H1 (cell line): Measurements from ENCODE around the gene PHACTR1. TPM values are rescaled to one million over a fixed set of nuclear protein-coding genes. Genes with fewer than 3 reads are reported as not detected.

Experiments
- CTCF ChIA-PET: fragments of 300-600 bp; sonication (Branson Sonifier 250); formaldehyde crosslinking; loops from one replicate; lab custom pipeline; 2021; ENCODE audit not compliant: partially characterized antibody; lab: Charles Lee
- POLR2A ChIA-PET: fragments of 300-600 bp; sonication (Branson Sonifier 250); formaldehyde crosslinking; loops from one replicate; lab custom pipeline; 2021; ENCODE audit warnings: inconsistent platforms; ENCODE audit not compliant: partially characterized antibody; lab: Charles Lee
- DNase-seq, 2 experiments: peaks; one replicate each; pipeline versions ENCODE4 v3.0.0 to v3.0.0-alpha.2; 2010 to 2022; ENCODE audit warnings: low spot score in 2 of 2, low read depth in 1 of 2, mixed read lengths in 1 of 2
- FAIRE-seq: peaks from 2 replicates; lab custom pipeline; 2011; peaks lifted over from hg19 to GRCh38; lab: Jason Lieb, UNC
- H2AFZ ChIP-seq: 2 replicates; pipeline ENCODE4 v1.8.1; 2012; ENCODE audit warnings: low read length, inconsistent platforms
- H2AK5ac ChIP-seq: 2 replicates; pipeline ENCODE4 v1.6.1; 2013; ENCODE audit warnings: low read depth, low read length
- H2BK120ac ChIP-seq: replicated peaks from 2 replicates; pipeline ENCODE3; 2013; ENCODE audit warnings: low read depth, low read length, inconsistent platforms
- H2BK12ac ChIP-seq: 2 replicates; pipeline ENCODE4 v1.6.1; 2013; ENCODE audit warnings: low read depth, low read length
- H2BK15ac ChIP-seq: 2 replicates; pipeline ENCODE4 v1.6.1; 2013; ENCODE audit warnings: low read length
- H2BK20ac ChIP-seq: 2 replicates; pipeline ENCODE4 v1.6.1; 2013; ENCODE audit warnings: low read length
- H2BK5ac ChIP-seq: 2 replicates; pipeline ENCODE4 v1.6.1; 2013; ENCODE audit warnings: low read depth, low read length
- H3K14ac ChIP-seq: 2 replicates; pipeline ENCODE4 v1.6.1; 2013; ENCODE audit warnings: inconsistent platforms; ENCODE audit not compliant: insufficient read length
- H3K18ac ChIP-seq: 2 replicates; pipeline ENCODE4 v1.6.1; 2013; ENCODE audit warnings: low read length; ENCODE audit errors: extremely low read depth
- H3K23ac ChIP-seq: 2 replicates; pipeline ENCODE4 v1.6.1; 2013; ENCODE audit warnings: inconsistent platforms; ENCODE audit not compliant: insufficient read length
- H3K23me2 ChIP-seq: 2 replicates; pipeline ENCODE4 v1.6.1; 2013; ENCODE audit warnings: low read depth, low read length
- H3K27ac ChIP-seq: 2 replicates; pipeline ENCODE4 v1.6.1; 2011; ENCODE audit warnings: low read depth, low read length, inconsistent platforms
- H3K27me3 ChIP-seq, 4 experiments: replicated peaks in 1 of 4; 1 replicate in 1 of 4; 2 replicates in 3 of 4; pipeline versions ENCODE4 v1.6.1 to v1.8.1; 2011 to 2013; ENCODE audit warnings: low read length in 3 of 4, mild to moderate bottlenecking in 3 of 4, inconsistent platforms in 2 of 4, mixed read lengths in 2 of 4, moderate library complexity in 1 of 4; ENCODE audit not compliant: control insufficient read depth in 3 of 4, insufficient read depth in 3 of 4; ENCODE audit errors: extremely low read depth in 1 of 4
- H3K36me3 ChIP-seq, 4 experiments: 2 replicates each; pipeline versions ENCODE4 v1.6.1 to v1.8.1; 2011 to 2013; ENCODE audit warnings: mild to moderate bottlenecking in 4 of 4, low read length in 3 of 4, moderate library complexity in 2 of 4, control low read depth in 1 of 4, inconsistent platforms in 1 of 4; ENCODE audit not compliant: insufficient read depth in 4 of 4, control insufficient read depth in 2 of 4
- H3K4ac ChIP-seq: replicated peaks from 2 replicates; pipeline ENCODE3; 2013; ENCODE audit warnings: low read length, low read depth, mixed read lengths, inconsistent platforms; ENCODE audit not compliant: insufficient read length
- H3K4me1 ChIP-seq, 4 experiments: replicated peaks in 1 of 4; 1 replicate in 1 of 4; 2 replicates in 3 of 4; pipeline versions ENCODE4 v1.6.1 to v1.8.1; 2011 to 2013; ENCODE audit warnings: low read length in 3 of 4, inconsistent platforms in 2 of 4, mixed read lengths in 1 of 4; ENCODE audit not compliant: insufficient read depth in 4 of 4, control insufficient read depth in 3 of 4
- H3K4me2 ChIP-seq, 2 experiments: 2 replicates each; pipeline versions ENCODE4 v1.6.1 to v1.8.1; 2011 to 2013; ENCODE audit warnings: low read depth in 2 of 2, low read length in 2 of 2, control low read depth in 1 of 2, inconsistent platforms in 1 of 2, mild to moderate bottlenecking in 1 of 2; ENCODE audit not compliant: insufficient read depth in 1 of 2
- H3K4me3 ChIP-seq, 4 experiments: fragments of 200-600, 300-600 bp in 1 of 4; sonication (generic), shearing (Covaris generic), sonication (Bioruptor Twin) in 1 of 4; 2 replicates each; pipeline versions ENCODE4 v1.5.1 to v1.8.1; 2011 to 2016; ENCODE audit warnings: low read length in 4 of 4, low read depth in 3 of 4, control low read depth in 2 of 4, inconsistent platforms in 2 of 4, mild to moderate bottlenecking in 2 of 4, mixed read lengths in 1 of 4, moderate library complexity in 1 of 4; ENCODE audit not compliant: insufficient read depth in 2 of 4; ENCODE audit errors: extremely low read depth in 1 of 4
- H3K56ac ChIP-seq: replicated peaks from 2 replicates; pipeline ENCODE3; 2013; ENCODE audit warnings: low read depth, mild to moderate bottlenecking, mixed read lengths, low read length, inconsistent platforms; ENCODE audit not compliant: insufficient read length
- H3K79me1 ChIP-seq: 2 replicates; pipeline ENCODE4 v1.6.1; 2013; ENCODE audit warnings: low read depth, low read length, control low read depth
- H3K79me2 ChIP-seq, 2 experiments: 2 replicates each; pipeline versions ENCODE4 v1.6.1 to v1.8.1; 2012 to 2013; ENCODE audit warnings: low read length in 2 of 2, mild to moderate bottlenecking in 2 of 2, inconsistent platforms in 1 of 2; ENCODE audit not compliant: insufficient read depth in 2 of 2, control insufficient read depth in 1 of 2
- H3K9ac ChIP-seq, 4 experiments: replicated peaks in 1 of 4; 1 replicate in 1 of 4; 2 replicates in 3 of 4; pipeline versions ENCODE4 v1.6.1 to v1.8.1; 2011 to 2013; ENCODE audit warnings: low read depth in 3 of 4, low read length in 3 of 4, control low read depth in 2 of 4, mild to moderate bottlenecking in 2 of 4, moderate library complexity in 2 of 4, inconsistent platforms in 1 of 4; ENCODE audit errors: extremely low read depth in 1 of 4
- H3K9me3 ChIP-seq, 2 experiments: 2 replicates each; pipeline versions ENCODE4 v1.6.1 to v1.8.1; 2012 to 2013; ENCODE audit warnings: mild to moderate bottlenecking in 2 of 2, moderate library complexity in 2 of 2, control low read depth in 1 of 2, inconsistent platforms in 1 of 2, low read depth in 1 of 2, low read length in 1 of 2, mixed read lengths in 1 of 2; ENCODE audit not compliant: insufficient read depth in 2 of 2
- H4K20me1 ChIP-seq, 2 experiments: replicated peaks in 1 of 2; 2 replicates each; pipeline versions ENCODE3 to v1.8.1; 2011 to 2013; ENCODE audit warnings: inconsistent platforms in 2 of 2, low read length in 2 of 2, mild to moderate bottlenecking in 1 of 2; ENCODE audit not compliant: insufficient read depth in 2 of 2, control insufficient read depth in 1 of 2
- H4K5ac ChIP-seq: 2 replicates; pipeline ENCODE4 v1.6.1; 2013; ENCODE audit warnings: low read length, low read depth, mixed read lengths, inconsistent platforms; ENCODE audit not compliant: insufficient read length
- H4K8ac ChIP-seq: 2 replicates; pipeline ENCODE4 v1.8.0; 2013; ENCODE audit warnings: mild to moderate bottlenecking, moderate library complexity, low read length, inconsistent platforms; ENCODE audit not compliant: insufficient read depth; ENCODE audit errors: extremely low read depth
- H4K91ac ChIP-seq: replicated peaks from 2 replicates; pipeline ENCODE3; 2013; ENCODE audit warnings: low read length, mixed read lengths, inconsistent platforms; ENCODE audit not compliant: insufficient read length
- ATF2 ChIP-seq: IDR thresholded peaks from 2 replicates; pipeline ENCODE4 v1.6.1; 2012; ENCODE audit warnings: low read length, inconsistent platforms
- BRCA1 ChIP-seq: IDR thresholded peaks from 2 replicates; pipeline ENCODE4 v1.6.1; 2012; ENCODE audit warnings: low read depth, low read length, improper control_type of control experiment
- CTBP2 ChIP-seq: IDR thresholded peaks from 2 replicates; pipeline ENCODE4 v1.7.0; 2011; ENCODE audit warnings: borderline replicate concordance, mild to moderate bottlenecking, moderate library complexity, mixed read lengths, low read length; ENCODE audit not compliant: insufficient read depth, insufficient read length
- CTCF ChIP-seq, 3 experiments: IDR thresholded peaks; 1 replicate in 2 of 3; 2 replicates in 1 of 3; pipeline versions ENCODE4 v1.5.1 to v1.6.1; 2011; ENCODE audit warnings: low read length in 3 of 3, mild to moderate bottlenecking in 3 of 3, inconsistent platforms in 2 of 3, low read depth in 1 of 3, moderate library complexity in 1 of 3; ENCODE audit not compliant: insufficient read depth in 1 of 3; ENCODE audit errors: control extremely low read depth in 1 of 3
- TCF12 ChIP-seq: IDR thresholded peaks from 2 replicates; pipeline ENCODE4 v1.6.1; 2011; ENCODE audit warnings: low read depth, mild to moderate bottlenecking, low read length
- TEAD4 ChIP-seq: IDR thresholded peaks from 2 replicates; pipeline ENCODE4 v1.6.1; 2012; ENCODE audit warnings: low read depth, low read length, inconsistent platforms, mixed read lengths
- USF2 ChIP-seq: IDR thresholded peaks from 2 replicates; pipeline ENCODE4 v1.6.1; 2011; ENCODE audit warnings: low read length, improper control_type of control experiment
- WGBS, 2 experiments: shearing (Covaris generic) in 1 of 2; methylation state at CpG; one replicate each; pipeline versions ENCODE4 v1.1.6 to v1.1.7; 2013 to 2015; ENCODE audit warnings: low lambda C conversion rate in 2 of 2, mixed read lengths in 2 of 2, inconsistent platforms in 1 of 2, low coverage in 1 of 2, missing lambda C conversion rate in 1 of 2; ENCODE audit not compliant: insufficient replicate concordance in 2 of 2, insufficient coverage in 1 of 2, insufficient read length in 1 of 2; ENCODE audit errors: extremely low coverage in 1 of 2, missing lambda C conversion rate in 1 of 2; 5-methylcytosine and 5-hydroxymethylcytosine counted together
- polyA plus RNA-seq, 7 experiments: library from polyadenylated mRNA; depleted of rRNA in 3 of 7; stranded (reverse) in 5 of 7; unstranded in 2 of 7; fragments of >200 nt in 5 of 7; fragments of 200-250 nt in 2 of 7; gene quantifications; 1 replicate in 5 of 7; 2 replicates in 1 of 7; 4 replicates in 1 of 7; pipeline versions ENCODE4 v1.2.1 to v1.2.3, GENCODE V29; 2011 to 2013; ENCODE audit warnings: missing spikeins in 2 of 7, mixed read lengths in 2 of 7
- total RNA-seq: library from RNA; stranded (reverse); fragmentation: NEBNext Ultra II Directional; extraction: Animal tissue kit (Norgen Biotek cat#: 25700); gene quantifications from 2 replicates; pipeline ENCODE4 v1.2.1, GENCODE V29; 2021

PHACTR1 gene
- total and polyA plus RNA-seq, 2 of the 8 experiments (the other 6 are each of a cell fraction or from before 2014, with no cell fraction given): 3.9 to 17.1 TPM

GRCh38 chr6:12666886-12667285, 49.7 kb upstream of the PHACTR1 start:
- Histone ChIP-seq H3K9ac (no peak overlapping the region), H3K79me1 (no peaks in the 10 kb centered on the region), H3K14ac (no peak overlapping the region), H3K56ac (no peak overlapping the region), H2AFZ (no peak overlapping the region), H4K8ac (no peak overlapping the region), H2BK5ac (no peak overlapping the region), H2BK15ac (no peak overlapping the region), H3K4me3 (no peak overlapping the region), H3K4ac (no peak overlapping the region), H3K9me3 (no peaks in the 10 kb centered on the region), H3K36me3 (no peaks in the 10 kb centered on the region), H3K18ac (no peak overlapping the region; the same call in 1 of the 2 replicates), H3K27me3 (no peaks in the 10 kb centered on the region), H3K4me2 (no peak overlapping the region), H4K91ac (no peak overlapping the region), H2BK12ac (no peak overlapping the region), H2AK5ac (no peak overlapping the region), H4K20me1 (no peaks in the 10 kb centered on the region), H3K23me2 (no peaks in the 10 kb centered on the region), H3K79me2 (no peaks in the 10 kb centered on the region), H4K5ac (no peak overlapping the region), H3K4me1 (no peaks in the 10 kb centered on the region), H2BK120ac (no peak overlapping the region), H3K23ac (no peak overlapping the region), H2BK20ac (no peak overlapping the region), H3K27ac (no peak overlapping the region)
- 90% methylated on average over 1 of the region's 1 CpG; no CpG with 5 or more reads in 1 of the 2 experiments for WGBS, 2 experiments
- FAIRE-seq (no peak), DNase-seq (no peak)
- TF ChIP-seq ATF2: no peak
- TF ChIP-seq USF2: no peak
- no peak for TF ChIP-seq BRCA1
- no peak for TF ChIP-seq CTBP2
- no peak for TF ChIP-seq TCF12
- TF ChIP-seq TEAD4: no peak
- no peak for TF ChIP-seq CTCF (IDR thresholded peaks at IDR 0.05; ENCODE audit: control extremely low read depth in 1 of 3, insufficient read depth in 1 of 3, low read depth in 1 of 3, low read length in 3 of 3)
- POLR2A ChIA-PET: no interaction called here
- CTCF ChIA-PET: no interaction called here
